MM.1S (cell line): Measurements from ENCODE around the gene CELF3.

Source experiments
- DNase-seq: peaks from one replicate; pipeline ENCODE4 v3.0.0-alpha.2; 2015
- H2AFZ ChIP-seq: fragments of 300-600 bp; sonication (generic); 2 replicates; pipeline ENCODE4 v1.6.0; 2016; ENCODE audit warnings: antibody characterized with exemption, low read length
- H3F3A ChIP-seq: fragments of 300-600 bp; sonication (generic); 2 replicates; pipeline ENCODE4 v1.6.1; 2016; ENCODE audit warnings: mild to moderate bottlenecking, antibody characterized with exemption, low read length, moderate library complexity, mixed read lengths; ENCODE audit not compliant: insufficient read depth
- H3K27ac ChIP-seq: fragments of 300-600 bp; sonication (generic); 2 replicates; pipeline ENCODE4 v1.5.1; 2016; ENCODE audit warnings: mild to moderate bottlenecking, low read length
- H3K27me3 ChIP-seq: fragments of 300-600 bp; sonication (generic); replicated peaks from 2 replicates; pipeline ENCODE4 v1.6.0; 2016; ENCODE audit warnings: low read length; ENCODE audit not compliant: insufficient read depth
- H3K36me3 ChIP-seq: fragments of 300-600 bp; sonication (generic); replicated peaks from 2 replicates; pipeline ENCODE4 v1.6.1; 2016; ENCODE audit warnings: mild to moderate bottlenecking, low read length, mixed read lengths; ENCODE audit not compliant: insufficient read depth
- H3K4me1 ChIP-seq: fragments of 300-600 bp; sonication (generic); 2 replicates; pipeline ENCODE4 v1.6.1; 2016; ENCODE audit warnings: low read length, mixed read lengths
- H3K4me2 ChIP-seq: fragments of 300-600 bp; sonication (generic); 2 replicates; pipeline ENCODE4 v1.6.0; 2016; ENCODE audit warnings: low read depth, low read length
- H3K4me3 ChIP-seq: fragments of 300-600 bp; sonication (generic); 2 replicates; pipeline ENCODE4 v1.5.1; 2016; ENCODE audit warnings: low read length, mixed read lengths
- H3K79me2 ChIP-seq: fragments of 300-600 bp; sonication (generic); 2 replicates; pipeline ENCODE4 v1.6.1; 2016; ENCODE audit warnings: mixed run types, low read length, mixed read lengths
- H3K9ac ChIP-seq: fragments of 300-600 bp; sonication (generic); 2 replicates; pipeline ENCODE4 v1.6.1; 2016; ENCODE audit warnings: low read length, mixed read lengths
- H3K9me2 ChIP-seq: fragments of 300-600 bp; sonication (generic); replicated peaks from 2 replicates; pipeline ENCODE4 v1.6.1; 2016; ENCODE audit warnings: mild to moderate bottlenecking, low read length, mixed read lengths; ENCODE audit not compliant: insufficient read depth
- H3K9me3 ChIP-seq: fragments of 300-600 bp; sonication (generic); replicated peaks from 2 replicates; pipeline ENCODE4 v1.6.1; 2016; ENCODE audit warnings: mild to moderate bottlenecking, low read length, mixed read lengths; ENCODE audit not compliant: insufficient read depth
- H4K20me1 ChIP-seq: fragments of 300-600 bp; sonication (generic); 2 replicates; pipeline ENCODE4 v1.6.1; 2016; ENCODE audit warnings: mild to moderate bottlenecking, low read length, moderate library complexity, mixed read lengths; ENCODE audit not compliant: insufficient read depth
- CTCF ChIP-seq: fragments of 300-600 bp; sonication (generic); IDR thresholded peaks from 2 replicates; pipeline ENCODE4 v1.5.1; 2016; ENCODE audit warnings: antibody characterized with exemption, low read length, mixed read lengths
- EZH2 ChIP-seq: fragments of 300-600 bp; sonication (generic); optimal IDR thresholded peaks from 2 replicates; pipeline ENCODE3; 2017; ENCODE audit warnings: low read depth, mild to moderate bottlenecking, antibody characterized with exemption, low read length, mixed read lengths
- EZH2phosphoT487 ChIP-seq: fragments of 300-600 bp; sonication (generic); IDR thresholded peaks from 2 replicates; pipeline ENCODE4 v1.6.1; 2018; ENCODE audit warnings: antibody characterized with exemption, low read length

CELF3 gene

DNA sequence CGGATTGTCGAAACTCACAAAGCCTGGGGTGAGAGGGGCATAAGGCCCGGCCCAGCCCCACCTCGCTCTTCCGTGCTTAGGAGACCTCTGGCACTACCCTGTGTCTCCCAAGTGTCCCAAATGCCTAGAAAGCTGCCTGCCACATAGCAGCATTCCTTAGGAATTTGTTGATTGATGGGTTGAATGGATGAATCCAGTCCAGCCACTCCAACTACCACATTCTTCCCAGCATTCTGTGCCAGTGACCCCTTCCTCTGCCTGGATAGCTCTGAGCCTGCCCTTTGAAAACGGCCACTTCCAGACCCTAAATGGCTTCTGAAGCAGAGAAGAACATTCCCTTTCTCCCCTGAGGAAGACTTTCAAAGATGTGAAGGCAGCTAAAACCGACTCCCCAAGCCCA, 11.5 kb downstream of the CELF3 start:
- Histone ChIP-seq H3K4me3 (no peak overlapping the region), H3K4me1 (0 out of 2 replicates have a peak, but pooled peaks cover 8% of the 10 kb centered on the region), H3K79me2 (no peaks in the 10 kb centered on the region), H3K9me3 (no peaks in the 10 kb centered on the region), H3K27ac (no peak overlapping the region), H3K9me2 (no peaks in the 10 kb centered on the region), H3F3A (no peaks in the 10 kb centered on the region), H3K9ac (no peak overlapping the region), H3K36me3 (no peaks in the 10 kb centered on the region), H3K27me3 (peaks cover 21% of the 10 kb centered on the region), H4K20me1 (no peaks in the 10 kb centered on the region), H3K4me2 (no peak overlapping the region), H2AFZ (no peak overlapping the region)
- TF ChIP-seq EZH2phosphoT487 (no peak), CTCF (no peak), EZH2 (no peak)
- no peak for DNase-seq

DNA sequence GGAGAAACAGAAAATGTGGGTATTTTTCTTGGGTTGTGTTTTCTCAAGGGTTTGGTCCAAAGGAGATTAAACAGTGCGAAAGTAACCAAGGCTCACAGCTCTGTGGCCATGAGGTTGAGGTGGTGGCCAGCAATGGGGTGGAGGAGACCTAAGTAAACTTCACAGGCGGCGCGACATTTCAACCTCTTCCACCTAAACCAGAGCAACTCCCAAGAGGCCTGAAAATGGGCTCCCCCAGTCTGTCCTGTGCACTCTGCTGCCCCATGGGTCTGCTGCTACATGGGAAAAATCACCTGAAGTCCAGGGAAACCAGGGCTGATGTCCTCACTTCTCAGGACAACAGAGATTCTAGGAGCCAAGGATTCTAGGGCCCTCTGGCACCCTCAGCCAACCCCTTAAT, 12.4 kb downstream of the CELF3 start:
- H3K27ac ChIP-seq = no peak overlapping the region
- DNase-seq = no peak
- H3K79me2 ChIP-seq = no peaks in the 10 kb centered on the region
- no peaks in the 10 kb centered on the region for H3F3A ChIP-seq
- H4K20me1 ChIP-seq = no peaks in the 10 kb centered on the region
- TF ChIP-seq EZH2 (no peak), EZH2phosphoT487 (no peak), CTCF (no peak)
- H3K27me3 ChIP-seq = peaks cover 13% of the 10 kb centered on the region
- H3K4me2 ChIP-seq = no peak overlapping the region
- H3K9me3 ChIP-seq = no peaks in the 10 kb centered on the region
- H3K9ac ChIP-seq = no peak overlapping the region
- H3K9me2 ChIP-seq = no peaks in the 10 kb centered on the region
- no peak overlapping the region for H2AFZ ChIP-seq
- 0 out of 2 replicates have a peak, but pooled peaks cover 8% of the 10 kb centered on the region for H3K4me1 ChIP-seq
- H3K36me3 ChIP-seq = no peaks in the 10 kb centered on the region
- no peak overlapping the region for H3K4me3 ChIP-seq

GRCh38 chr1:151703813-151704212, 12.8 kb downstream of the CELF3 start:
- Histone ChIP-seq H3K27me3 (peaks cover 9% of the 10 kb centered on the region), H3K27ac (no peak overlapping the region), H3K36me3 (no peaks in the 10 kb centered on the region), H3K9ac (no peak overlapping the region), H3F3A (no peaks in the 10 kb centered on the region), H3K79me2 (no peaks in the 10 kb centered on the region), H4K20me1 (no peaks in the 10 kb centered on the region), H2AFZ (no peak overlapping the region), H3K4me1 (0 out of 2 replicates have a peak, but pooled peaks cover 8% of the 10 kb centered on the region), H3K9me2 (no peaks in the 10 kb centered on the region), H3K4me2 (no peak overlapping the region), H3K9me3 (no peaks in the 10 kb centered on the region), H3K4me3 (no peak overlapping the region)
- no peak for DNase-seq
- TF ChIP-seq CTCF (no peak), EZH2 (no peak), EZH2phosphoT487 (no peak)
